ENCODE results near the gene DCK.
"Not testable (repeated sequence)": the region's sequence is repeated elsewhere in the genome, so short reads cannot be mapped to it uniquely, and the experiment has no call there.

- TF ChIP-seq, protein P1, sequence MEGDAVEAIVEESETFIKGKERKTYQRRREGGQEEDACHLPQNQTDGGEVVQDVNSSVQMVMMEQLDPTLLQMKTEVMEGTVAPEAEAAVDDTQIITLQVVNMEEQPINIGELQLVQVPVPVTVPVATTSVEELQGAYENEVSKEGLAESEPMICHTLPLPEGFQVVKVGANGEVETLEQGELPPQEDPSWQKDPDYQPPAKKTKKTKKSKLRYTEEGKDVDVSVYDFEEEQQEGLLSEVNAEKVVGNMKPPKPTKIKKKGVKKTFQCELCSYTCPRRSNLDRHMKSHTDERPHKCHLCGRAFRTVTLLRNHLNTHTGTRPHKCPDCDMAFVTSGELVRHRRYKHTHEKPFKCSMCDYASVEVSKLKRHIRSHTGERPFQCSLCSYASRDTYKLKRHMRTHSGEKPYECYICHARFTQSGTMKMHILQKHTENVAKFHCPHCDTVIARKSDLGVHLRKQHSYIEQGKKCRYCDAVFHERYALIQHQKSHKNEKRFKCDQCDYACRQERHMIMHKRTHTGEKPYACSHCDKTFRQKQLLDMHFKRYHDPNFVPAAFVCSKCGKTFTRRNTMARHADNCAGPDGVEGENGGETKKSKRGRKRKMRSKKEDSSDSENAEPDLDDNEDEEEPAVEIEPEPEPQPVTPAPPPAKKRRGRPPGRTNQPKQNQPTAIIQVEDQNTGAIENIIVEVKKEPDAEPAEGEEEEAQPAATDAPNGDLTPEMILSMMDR (IDR thresholded peaks at IDR 0.05; ENCODE audit: low read depth, low read length): not testable (repeated sequence)
- not testable (repeated sequence) for TF ChIP-seq POLR2A (IDR thresholded peaks at IDR 0.05; ENCODE audit: extremely low read depth, insufficient read length)
Measured at GRCh38 chr4:71032106-71032505, 38.7 kb downstream of the DCK start.
